Muscle of arm (tissue), 12 donors: Measurements from ENCODE around the gene C12orf75. TPM values are rescaled to one million over a fixed set of nuclear protein-coding genes. Genes with fewer than 3 reads are reported as not detected.

Experiments used
- DNase-seq: peaks from one replicate; pipeline ENCODE4 v3.0.0-alpha.2; 2013
- polyA plus RNA-seq, 12 donors: library from polyadenylated mRNA; unstranded; fragments of 120-200 nt; gene quantifications; one replicate each; pipeline ENCODE4 v1.2.1, GENCODE V29; 2013; ENCODE audit not compliant: insufficient read length in 12 of 12

C12orf75 gene
- polyA plus RNA-seq, 12 donors = 4.1 to 27.9 (median 8.3) TPM; not detected in 1

- DNase-seq = peak; percentile 59
Observed at GRCh38 chr12:105409801-105410471, 79.4 kb downstream of the C12orf75 start.

GRCh38 chr12:105413911-105414487, 83.5 kb downstream of the C12orf75 start:
- no peak for DNase-seq

GRCh38 chr12:105417732-105418131, 87.2 kb downstream of the C12orf75 start:
- no peak for DNase-seq

GRCh38 chr12:105418229-105418628, 87.7 kb downstream of the C12orf75 start:
- DNase-seq = no peak

GRCh38 chr12:105418821-105419291, 88.4 kb downstream of the C12orf75 start:
- DNase-seq = no peak

GRCh38 chr12:105419606-105420005, 89.1 kb downstream of the C12orf75 start:
- DNase-seq = no peak

- no peak for DNase-seq
Observed at GRCh38 chr12:105420046-105420445, 89.6 kb downstream of the C12orf75 start.

- peak; percentile 72 for DNase-seq
Observed at GRCh38 chr12:105420659-105421240, 90.3 kb downstream of the C12orf75 start.

Other genes with a start within 250 kb of the C12orf75 start
- 10 to 100 TPM in 4 of 12 donors, 1 to 10 TPM in 7, not detected in 1; 6.5 to 17.1 (median 9.6) TPM for gene ALDH1L2, start 246.2 kb upstream of the C12orf75 start, polyA plus RNA-seq
- gene WASHC4, start 223.0 kb upstream of the C12orf75 start, polyA plus RNA-seq = 10 to 100 TPM in 11 of 12 donors, not detected in 1; 27.2 to 54.0 (median 44.5) TPM
- 10 to 100 TPM in 11 of 12 donors, not detected in 1; 21.7 to 65.5 (median 33.5) TPM for gene APPL2, start 94.5 kb upstream of the C12orf75 start, polyA plus RNA-seq